NT2/D1 (cell line): ENCODE data around the gene CACNA1C.

Source experiments
- DNase-seq: peaks from one replicate; pipeline ENCODE4 v3.0.0-alpha.2; 2011; ENCODE audit warnings: low read depth, low spot score
- H3K27me3 ChIP-seq: 2 replicates; pipeline ENCODE4 v1.6.0; 2011; ENCODE audit warnings: mild to moderate bottlenecking; ENCODE audit not compliant: insufficient read length, insufficient read depth
- H3K36me3 ChIP-seq: 2 replicates; pipeline ENCODE4 v1.6.1; 2011; ENCODE audit warnings: mild to moderate bottlenecking, low read length, mixed read lengths; ENCODE audit not compliant: insufficient read depth, insufficient read length
- H3K4me1 ChIP-seq: 2 replicates; pipeline ENCODE4 v1.5.1; 2011; ENCODE audit not compliant: insufficient read depth, insufficient read length
- H3K4me3 ChIP-seq: 2 replicates; pipeline ENCODE4 v1.5.1; 2011; ENCODE audit warnings: low read depth; ENCODE audit not compliant: insufficient read length
- H3K9ac ChIP-seq: 2 replicates; pipeline ENCODE4 v1.6.0; 2011; ENCODE audit warnings: low read depth; ENCODE audit not compliant: insufficient read length
- H3K9me3 ChIP-seq: 2 replicates; pipeline ENCODE4 v1.5.1; 2011; ENCODE audit warnings: mild to moderate bottlenecking, low read length; ENCODE audit not compliant: insufficient read depth
- SUZ12 ChIP-seq: IDR thresholded peaks from 2 replicates; pipeline ENCODE4 v1.6.1; 2011; ENCODE audit not compliant: insufficient read length, insufficient read depth; ENCODE audit errors: extremely low read depth
- YY1 ChIP-seq: IDR thresholded peaks from 2 replicates; pipeline ENCODE4 v1.6.1; 2011; ENCODE audit not compliant: insufficient read length, insufficient read depth
- ZNF274 ChIP-seq: IDR thresholded peaks from 2 replicates; pipeline ENCODE4 v1.6.1; 2011; ENCODE audit warnings: mild to moderate bottlenecking, low read depth, low read length

The CACNA1C gene

GRCh38 chr12:2343681-2344080, 290.9 kb downstream of the CACNA1C start:
- TF ChIP-seq ZNF274 (no peak), SUZ12 (no peak), YY1 (no peak)
- Histone ChIP-seq H3K9ac (no peak overlapping the region), H3K4me3 (no peak overlapping the region), H3K9me3 (no peaks in the 10 kb centered on the region), H3K27me3 (no peaks in the 10 kb centered on the region), H3K4me1 (peaks cover 24% of the 10 kb centered on the region), H3K36me3 (no peaks in the 10 kb centered on the region)
- DNase-seq = no peak

- no peak for TF ChIP-seq YY1
- TF ChIP-seq SUZ12 = no peak
- TF ChIP-seq ZNF274 = no peak
- peaks cover 24% of the 10 kb centered on the region for H3K4me1 ChIP-seq
- H3K4me3 ChIP-seq = no peak overlapping the region
- H3K27me3 ChIP-seq = no peaks in the 10 kb centered on the region
- no peak overlapping the region for H3K9ac ChIP-seq
- H3K9me3 ChIP-seq = no peaks in the 10 kb centered on the region
- no peaks in the 10 kb centered on the region for H3K36me3 ChIP-seq
- DNase-seq = no peak
Measured at GRCh38 chr12:2344476-2344875, 291.7 kb downstream of the CACNA1C start.

GRCh38 chr12:2344885-2345284, 292.1 kb downstream of the CACNA1C start:
- H3K36me3 ChIP-seq = no peaks in the 10 kb centered on the region
- DNase-seq = no peak
- TF ChIP-seq ZNF274 = no peak
- no peak for TF ChIP-seq SUZ12
- TF ChIP-seq YY1 = no peak
- H3K27me3 ChIP-seq = no peaks in the 10 kb centered on the region
- H3K4me3 ChIP-seq = no peak overlapping the region
- no peaks in the 10 kb centered on the region for H3K9me3 ChIP-seq
- no peak overlapping the region for H3K9ac ChIP-seq
- peaks cover 24% of the 10 kb centered on the region for H3K4me1 ChIP-seq

- Histone ChIP-seq H3K9me3 (no peaks in the 10 kb centered on the region), H3K27me3 (no peaks in the 10 kb centered on the region), H3K9ac (no peak overlapping the region), H3K36me3 (no peaks in the 10 kb centered on the region), H3K4me1 (peaks cover 24% of the 10 kb centered on the region), H3K4me3 (no peak overlapping the region)
- TF ChIP-seq ZNF274 (no peak), SUZ12 (no peak), YY1 (no peak)
- DNase-seq = no peak
Measured at GRCh38 chr12:2345902-2346301, 293.1 kb downstream of the CACNA1C start.

GRCh38 chr12:2346416-2346815, 293.6 kb downstream of the CACNA1C start:
- no peak overlapping the region for H3K9ac ChIP-seq
- TF ChIP-seq SUZ12 (no peak), ZNF274 (no peak), YY1 (no peak)

GRCh38 chr12:2347137-2347843, 294.5 kb downstream of the CACNA1C start:
- Histone ChIP-seq H3K4me1 (peaks cover 20% of the 10 kb centered on the region), H3K36me3 (no peaks in the 10 kb centered on the region), H3K9me3 (no peaks in the 10 kb centered on the region)

More at GRCh38 chr12:2346416-2346815, 293.6 kb downstream of the CACNA1C start:
- no peaks in the 10 kb centered on the region for H3K9me3 ChIP-seq
- H3K27me3 ChIP-seq = no peaks in the 10 kb centered on the region
- H3K4me1 ChIP-seq = peaks cover 23% of the 10 kb centered on the region
- DNase-seq = no peak
- no peaks in the 10 kb centered on the region for H3K36me3 ChIP-seq
- no peak overlapping the region for H3K4me3 ChIP-seq

GRCh38 chr12:2347844-2348481, 295.2 kb downstream of the CACNA1C start:
- Histone ChIP-seq H3K4me1 (peaks cover 20% of the 10 kb centered on the region), H3K9me3 (no peaks in the 10 kb centered on the region), H3K9ac (no peak overlapping the region), H3K36me3 (no peaks in the 10 kb centered on the region), H3K4me3 (no peak overlapping the region), H3K27me3 (no peaks in the 10 kb centered on the region)
- DNase-seq = no peak
- TF ChIP-seq YY1 (no peak), ZNF274 (no peak), SUZ12 (no peak)

More at GRCh38 chr12:2347137-2347843, 294.5 kb downstream of the CACNA1C start:
- no peak for DNase-seq
- Histone ChIP-seq H3K4me3 (no peak overlapping the region), H3K9ac (no peak overlapping the region), H3K27me3 (no peaks in the 10 kb centered on the region)
- TF ChIP-seq YY1 (no peak), SUZ12 (no peak), ZNF274 (no peak)
